ENCODE results near the gene ACOXL.

Gene ACOXL

DNA sequence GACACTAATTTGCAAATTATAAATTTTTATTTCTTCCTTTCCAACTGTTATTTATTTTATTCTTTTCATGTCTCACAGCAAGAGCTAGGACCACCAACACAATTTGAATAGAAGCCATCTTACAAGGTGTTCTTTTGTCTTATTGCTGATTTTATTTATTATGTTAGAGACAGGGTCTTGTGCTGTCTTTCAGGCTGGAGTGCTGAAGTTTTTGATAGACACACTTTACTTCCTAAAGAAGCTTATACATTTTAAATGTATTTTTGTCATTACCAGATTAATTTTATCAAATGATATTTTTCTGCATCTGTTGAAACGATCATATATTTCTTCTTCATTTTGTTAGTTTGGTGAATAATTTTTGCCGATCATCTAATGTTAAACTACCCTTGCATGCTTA is 258.1 kb downstream of the ACOXL start:
- TF ChIP-seq, protein P1, sequence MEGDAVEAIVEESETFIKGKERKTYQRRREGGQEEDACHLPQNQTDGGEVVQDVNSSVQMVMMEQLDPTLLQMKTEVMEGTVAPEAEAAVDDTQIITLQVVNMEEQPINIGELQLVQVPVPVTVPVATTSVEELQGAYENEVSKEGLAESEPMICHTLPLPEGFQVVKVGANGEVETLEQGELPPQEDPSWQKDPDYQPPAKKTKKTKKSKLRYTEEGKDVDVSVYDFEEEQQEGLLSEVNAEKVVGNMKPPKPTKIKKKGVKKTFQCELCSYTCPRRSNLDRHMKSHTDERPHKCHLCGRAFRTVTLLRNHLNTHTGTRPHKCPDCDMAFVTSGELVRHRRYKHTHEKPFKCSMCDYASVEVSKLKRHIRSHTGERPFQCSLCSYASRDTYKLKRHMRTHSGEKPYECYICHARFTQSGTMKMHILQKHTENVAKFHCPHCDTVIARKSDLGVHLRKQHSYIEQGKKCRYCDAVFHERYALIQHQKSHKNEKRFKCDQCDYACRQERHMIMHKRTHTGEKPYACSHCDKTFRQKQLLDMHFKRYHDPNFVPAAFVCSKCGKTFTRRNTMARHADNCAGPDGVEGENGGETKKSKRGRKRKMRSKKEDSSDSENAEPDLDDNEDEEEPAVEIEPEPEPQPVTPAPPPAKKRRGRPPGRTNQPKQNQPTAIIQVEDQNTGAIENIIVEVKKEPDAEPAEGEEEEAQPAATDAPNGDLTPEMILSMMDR (IDR thresholded peaks at IDR 0.05; ENCODE audit: low read length): no peak
- no peak for TF ChIP-seq EZH2 (IDR thresholded peaks at IDR 0.05; ENCODE audit: borderline replicate concordance, low read length)
- no peak overlapping the region for H3K27ac ChIP-seq (ENCODE audit: low read depth, low read length, poor library complexity, severe bottlenecking)
- no peak overlapping the region for H2AFZ ChIP-seq (ENCODE audit: low read length)
- no peak overlapping the region for H3K4me3 ChIP-seq (ENCODE audit: low read depth, low read length, poor library complexity, severe bottlenecking)
- H3K9ac ChIP-seq (ENCODE audit: low read length): no peak overlapping the region
- no peaks in the 10 kb centered on the region for H3K36me3 ChIP-seq (ENCODE audit: insufficient read depth, low read length)
- H4K20me1 ChIP-seq (ENCODE audit: insufficient read depth, low read length): no peaks in the 10 kb centered on the region
- peaks cover 4% of the 10 kb centered on the region for H3K4me1 ChIP-seq (ENCODE audit: insufficient read depth, low read length, severe bottlenecking)
- no peaks in the 10 kb centered on the region for H3K27me3 ChIP-seq (ENCODE audit: insufficient read depth, low read length)
- H3K9me3 ChIP-seq (ENCODE audit: low read length): no peaks in the 10 kb centered on the region
- no peak overlapping the region for H3K4me2 ChIP-seq (ENCODE audit: low read length)
- H3K79me2 ChIP-seq (ENCODE audit: insufficient read depth, low read length): no peaks in the 10 kb centered on the region
- H3F3A ChIP-seq (ENCODE audit: insufficient read depth, low read length): no peaks in the 10 kb centered on the region
- H3K9me2 ChIP-seq (ENCODE audit: low read depth, low read length): no peaks in the 10 kb centered on the region

DNA sequence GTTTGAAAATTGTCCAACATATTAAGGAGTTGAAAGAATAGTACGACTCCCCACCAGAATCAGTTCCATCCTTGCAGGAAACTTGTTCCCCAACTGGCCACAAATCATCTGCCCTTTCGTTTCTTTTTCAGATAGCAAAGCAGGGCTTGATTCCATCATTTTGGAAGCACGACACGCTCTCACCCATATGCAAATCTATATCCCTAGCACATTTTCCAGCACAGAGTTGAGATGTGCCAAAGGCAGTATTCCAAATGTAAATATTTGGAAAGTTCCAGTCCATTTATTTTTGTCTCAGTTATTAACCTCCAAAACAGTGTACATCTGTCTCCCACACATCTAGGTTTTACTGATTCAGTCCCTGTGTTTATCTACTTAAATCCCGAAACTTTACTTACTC is 259.5 kb downstream of the ACOXL start:
- no peaks in the 10 kb centered on the region for H3K36me3 ChIP-seq (ENCODE audit: insufficient read depth, low read length)
- H2AFZ ChIP-seq (ENCODE audit: low read length): no peak overlapping the region
- peaks cover 4% of the 10 kb centered on the region for H3K4me1 ChIP-seq (ENCODE audit: insufficient read depth, low read length, severe bottlenecking)
- H3F3A ChIP-seq (ENCODE audit: insufficient read depth, low read length): no peaks in the 10 kb centered on the region
- H3K4me2 ChIP-seq (ENCODE audit: low read length): no peak overlapping the region
- no peak overlapping the region for H3K27ac ChIP-seq (ENCODE audit: low read depth, low read length, poor library complexity, severe bottlenecking)
- no peak for TF ChIP-seq EZH2 (IDR thresholded peaks at IDR 0.05; ENCODE audit: borderline replicate concordance, low read length)
- TF ChIP-seq, protein P1 (IDR thresholded peaks at IDR 0.05; ENCODE audit: low read length): no peak
- no peaks in the 10 kb centered on the region for H3K9me3 ChIP-seq (ENCODE audit: low read length)
- no peaks in the 10 kb centered on the region for H4K20me1 ChIP-seq (ENCODE audit: insufficient read depth, low read length)
- H3K9me2 ChIP-seq (ENCODE audit: low read depth, low read length): no peaks in the 10 kb centered on the region
- H3K27me3 ChIP-seq (ENCODE audit: insufficient read depth, low read length): no peaks in the 10 kb centered on the region
- no peak overlapping the region for H3K4me3 ChIP-seq (ENCODE audit: low read depth, low read length, poor library complexity, severe bottlenecking)
- H3K79me2 ChIP-seq (ENCODE audit: insufficient read depth, low read length): no peaks in the 10 kb centered on the region
- no peak overlapping the region for H3K9ac ChIP-seq (ENCODE audit: low read length)

DNA sequence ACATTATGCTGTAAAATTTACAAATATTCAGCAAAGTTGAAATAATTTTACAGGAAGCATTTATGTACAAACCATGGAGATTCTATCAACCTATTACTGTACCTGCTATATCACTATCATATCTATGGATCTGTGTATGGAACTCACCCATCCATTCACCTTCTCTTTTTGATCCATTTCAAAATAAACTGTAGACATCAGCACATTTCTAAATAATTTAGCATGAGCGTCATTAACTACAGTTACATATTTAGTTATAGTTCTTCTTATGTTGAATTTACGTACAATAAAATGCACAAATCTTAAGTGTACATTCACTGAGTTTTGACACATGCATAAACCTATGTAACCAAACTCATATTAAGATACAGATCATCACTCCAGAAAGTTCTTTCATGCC is 260.5 kb downstream of the ACOXL start:
- Histone ChIP-seq H3K4me3 (ENCODE audit: low read depth, low read length, poor library complexity, severe bottlenecking) (no peak overlapping the region), H2AFZ (ENCODE audit: low read length) (no peak overlapping the region), H3K9me2 (ENCODE audit: low read depth, low read length) (no peaks in the 10 kb centered on the region), H3K9me3 (ENCODE audit: low read length) (no peaks in the 10 kb centered on the region), H4K20me1 (ENCODE audit: insufficient read depth, low read length) (no peaks in the 10 kb centered on the region), H3K27me3 (ENCODE audit: insufficient read depth, low read length) (no peaks in the 10 kb centered on the region), H3K4me2 (ENCODE audit: low read length) (no peak overlapping the region), H3K79me2 (ENCODE audit: insufficient read depth, low read length) (no peaks in the 10 kb centered on the region), H3K27ac (ENCODE audit: low read depth, low read length, poor library complexity, severe bottlenecking) (no peak overlapping the region), H3K9ac (ENCODE audit: low read length) (no peak overlapping the region), H3K4me1 (ENCODE audit: insufficient read depth, low read length, severe bottlenecking) (peaks cover 4% of the 10 kb centered on the region), H3K36me3 (ENCODE audit: insufficient read depth, low read length) (no peaks in the 10 kb centered on the region), H3F3A (ENCODE audit: insufficient read depth, low read length) (no peaks in the 10 kb centered on the region)
- TF ChIP-seq, protein P1 (IDR thresholded peaks at IDR 0.05; ENCODE audit: low read length): no peak
- TF ChIP-seq EZH2 (IDR thresholded peaks at IDR 0.05; ENCODE audit: borderline replicate concordance, low read length): no peak
